Subcutaneous adipose tissue (tissue), 4 donors: ENCODE data around the gene ZNF248. TPM values are rescaled to one million over a fixed set of nuclear protein-coding genes. Genes with fewer than 3 reads are reported as not detected.

ENCODE experiments used
- CTCF ChIP-seq: fragments of 450-650 bp; IDR thresholded peaks from one replicate; pipeline ENCODE4 v1.5.1; 2016; ENCODE audit warnings: low read depth, mild to moderate bottlenecking, control low read depth, antibody characterized with exemption, moderate library complexity
- total RNA-seq, 4 donors: library from RNA; depleted of rRNA; stranded (reverse); fragments of >200 nt; gene quantifications; one replicate each; pipeline ENCODE4 v1.1.0, GENCODE V29; 2016

ZNF248 gene
- total RNA-seq, 4 donors from 2014 or later: 12.6 to 15.8 (median 13.5) TPM

GRCh38 chr10:37789590-37789989 lies 67.8 kb downstream of the ZNF248 start:
- TF ChIP-seq CTCF: no peak

- no peak for TF ChIP-seq CTCF
Measured at GRCh38 chr10:37784678-37785077, 72.7 kb downstream of the ZNF248 start.

GRCh38 chr10:37780536-37780935 lies 76.9 kb downstream of the ZNF248 start:
- no peak for TF ChIP-seq CTCF

GRCh38 chr10:37777056-37777455 lies 80.4 kb downstream of the ZNF248 start:
- TF ChIP-seq CTCF: no peak

GRCh38 chr10:37775612-37776011 lies 81.8 kb downstream of the ZNF248 start:
- TF ChIP-seq CTCF: no peak

- no peak for TF ChIP-seq CTCF
Measured at GRCh38 chr10:37774351-37774750, 83.1 kb downstream of the ZNF248 start.

- TF ChIP-seq CTCF: no peak
Measured at GRCh38 chr10:37765216-37765615, 92.2 kb downstream of the ZNF248 start.

GRCh38 chr10:37763132-37763531 lies 94.3 kb downstream of the ZNF248 start:
- TF ChIP-seq CTCF: no peak
